ENCODE data around the gene OVOL3.

Gene OVOL3

GRCh38 chr19:36108684-36109083, 2.3 kb upstream of the OVOL3 start:
- peaks cover 34% of the 10 kb centered on the region for H3K36me3 Mint-ChIP-seq (ENCODE audit: low read depth)
- intact Hi-C loops (cut with micrococcal nuclease) = no loop called here
- H3K4me1 Mint-ChIP-seq (ENCODE audit: low read depth) = peaks cover 11% of the 10 kb centered on the region
- no peak overlapping the region for H3K4me3 Mint-ChIP-seq
- no peaks in the 10 kb centered on the region for H3K9me3 Mint-ChIP-seq
- H3K27me3 Mint-ChIP-seq = no peaks in the 10 kb centered on the region
- H3K27ac Mint-ChIP-seq = no peak overlapping the region

- no peaks in the 10 kb centered on the region for H3K9me3 Mint-ChIP-seq
- H3K27me3 Mint-ChIP-seq = no peaks in the 10 kb centered on the region
- peaks cover 23% of the 10 kb centered on the region for H3K4me1 Mint-ChIP-seq (ENCODE audit: low read depth)
- H3K36me3 Mint-ChIP-seq (ENCODE audit: low read depth) = peaks cover 50% of the 10 kb centered on the region
- H3K27ac Mint-ChIP-seq = no peak overlapping the region
- no peak overlapping the region for H3K4me3 Mint-ChIP-seq
- intact Hi-C loops (cut with micrococcal nuclease) = no loop called here
Measured at GRCh38 chr19:36111200-36111539, 227 bp downstream of the OVOL3 start.

GRCh38 chr19:36112678-36113077, 1.7 kb downstream of the OVOL3 start:
- Mint-ChIP-seq H3K27ac (no peak overlapping the region), H3K9me3 (no peaks in the 10 kb centered on the region), H3K4me3 (no peak overlapping the region)

GRCh38 chr19:36113425-36113824, 2.5 kb downstream of the OVOL3 start:
- H3K27ac Mint-ChIP-seq = peak overlapping the region; percentile 90
- H3K4me1 Mint-ChIP-seq (ENCODE audit: low read depth) = peaks cover 39% of the 10 kb centered on the region
- H3K4me3 Mint-ChIP-seq = peak overlapping the region; percentile 90
- intact Hi-C loops (cut with micrococcal nuclease) = no loop called here
- H3K36me3 Mint-ChIP-seq (ENCODE audit: low read depth) = peaks cover 73% of the 10 kb centered on the region
- no peaks in the 10 kb centered on the region for H3K9me3 Mint-ChIP-seq
- no peaks in the 10 kb centered on the region for H3K27me3 Mint-ChIP-seq

More at GRCh38 chr19:36112678-36113077, 1.7 kb downstream of the OVOL3 start:
- Mint-ChIP-seq H3K27me3 (no peaks in the 10 kb centered on the region), H3K4me1 (ENCODE audit: low read depth) (peaks cover 34% of the 10 kb centered on the region), H3K36me3 (ENCODE audit: low read depth) (peaks cover 65% of the 10 kb centered on the region)
- intact Hi-C loops (cut with micrococcal nuclease) = no loop called here

GRCh38 chr19:36113894-36114720, 3.2 kb downstream of the OVOL3 start:
- Mint-ChIP-seq H3K9me3 (no peaks in the 10 kb centered on the region), H3K36me3 (ENCODE audit: low read depth) (peaks cover 79% of the 10 kb centered on the region), H3K4me3 (peak overlapping the region; percentile 90), H3K27ac (peak overlapping the region; percentile 90), H3K4me1 (ENCODE audit: low read depth) (peaks cover 39% of the 10 kb centered on the region), H3K27me3 (no peaks in the 10 kb centered on the region)
- intact Hi-C loops (cut with micrococcal nuclease) = no loop called here

GRCh38 chr19:36114721-36115452, 3.9 kb downstream of the OVOL3 start, which contains the start of gene POLR2I:
Gene POLR2I (minus strand): TSS chr19:36114875. CDS start chr19:36114856, 19 bp downstream.
- H3K27ac Mint-ChIP-seq = peak within 1 kb of the TSS; percentile 90
- peak within 1 kb of the TSS; percentile 90 for H3K4me3 Mint-ChIP-seq
- H3K36me3 Mint-ChIP-seq (ENCODE audit: low read depth) = peaks cover 87% of the 10 kb centered on the region
- peaks cover 41% of the 10 kb centered on the region for H3K4me1 Mint-ChIP-seq (ENCODE audit: low read depth)
- H3K9me3 Mint-ChIP-seq = no peaks in the 10 kb centered on the region
- no peaks in the 10 kb centered on the region for H3K27me3 Mint-ChIP-seq
- intact Hi-C loops (cut with micrococcal nuclease) = loop anchor here (1.0 kb wide), 1 partner anchor 61 kb away; the partner anchor contains the start of genes THAP8 and WDR62

GRCh38 chr19:36115453-36116343, 4.8 kb downstream of the OVOL3 start, which contains the start of gene TBCB:
Gene TBCB (plus strand): TSS chr19:36115468. CDS start chr19:36115561, 93 bp downstream.
- H3K9me3 Mint-ChIP-seq = no peaks in the 10 kb centered on the region
- H3K27ac Mint-ChIP-seq = peak within 1 kb of the TSS; percentile 90
- H3K4me1 Mint-ChIP-seq (ENCODE audit: low read depth) = peaks cover 47% of the 10 kb centered on the region
- no peaks in the 10 kb centered on the region for H3K27me3 Mint-ChIP-seq
- intact Hi-C loops (cut with micrococcal nuclease) = loop anchor here (1.0 kb wide), 1 partner anchor 61 kb away; the partner anchor contains the start of genes THAP8 and WDR62
- peaks cover 94% of the 10 kb centered on the region for H3K36me3 Mint-ChIP-seq (ENCODE audit: low read depth)
- H3K4me3 Mint-ChIP-seq = peak within 1 kb of the TSS; percentile 90

GRCh38 chr19:36116344-36116637, 5.3 kb downstream of the OVOL3 start:
- H3K4me1 Mint-ChIP-seq (ENCODE audit: low read depth) = peaks cover 47% of the 10 kb centered on the region
- H3K27ac Mint-ChIP-seq = peak overlapping the region; percentile 90
- intact Hi-C loops (cut with micrococcal nuclease) = no loop called here
- no peaks in the 10 kb centered on the region for H3K9me3 Mint-ChIP-seq
- peak overlapping the region; percentile 90 for H3K4me3 Mint-ChIP-seq
- H3K36me3 Mint-ChIP-seq (ENCODE audit: low read depth) = peaks cover 95% of the 10 kb centered on the region
- no peaks in the 10 kb centered on the region for H3K27me3 Mint-ChIP-seq

- Mint-ChIP-seq H3K4me3 (no peak overlapping the region), H3K27me3 (no peaks in the 10 kb centered on the region), H3K36me3 (ENCODE audit: low read depth) (peaks cover 99% of the 10 kb centered on the region), H3K4me1 (ENCODE audit: low read depth) (peaks cover 32% of the 10 kb centered on the region), H3K27ac (no peak overlapping the region), H3K9me3 (no peaks in the 10 kb centered on the region)
- intact Hi-C loops (cut with micrococcal nuclease) = no loop called here
Measured at GRCh38 chr19:36120092-36120983, 9.4 kb downstream of the OVOL3 start.

GRCh38 chr19:36120984-36121358, 10.0 kb downstream of the OVOL3 start:
- H3K36me3 Mint-ChIP-seq (ENCODE audit: low read depth) = peaks cover 100% of the 10 kb centered on the region

GRCh38 chr19:36121486-36122124, 10.7 kb downstream of the OVOL3 start:
- Mint-ChIP-seq H3K27ac (no peak overlapping the region), H3K27me3 (no peaks in the 10 kb centered on the region), H3K4me3 (no peak overlapping the region), H3K36me3 (ENCODE audit: low read depth) (peaks cover 97% of the 10 kb centered on the region), H3K4me1 (ENCODE audit: low read depth) (peaks cover 25% of the 10 kb centered on the region), H3K9me3 (no peaks in the 10 kb centered on the region)
- intact Hi-C loops (cut with micrococcal nuclease) = no loop called here

More at GRCh38 chr19:36120984-36121358, 10.0 kb downstream of the OVOL3 start:
- Mint-ChIP-seq H3K9me3 (no peaks in the 10 kb centered on the region), H3K4me1 (ENCODE audit: low read depth) (peaks cover 31% of the 10 kb centered on the region), H3K27me3 (no peaks in the 10 kb centered on the region), H3K4me3 (no peak overlapping the region), H3K27ac (no peak overlapping the region)
- intact Hi-C loops (cut with micrococcal nuclease) = no loop called here

GRCh38 chr19:36125557-36125956, 14.6 kb downstream of the OVOL3 start:
- intact Hi-C loops (cut with micrococcal nuclease) = no loop called here
- Mint-ChIP-seq H3K4me3 (no peak overlapping the region), H3K4me1 (ENCODE audit: low read depth) (peaks cover 23% of the 10 kb centered on the region), H3K9me3 (no peaks in the 10 kb centered on the region), H3K27me3 (no peaks in the 10 kb centered on the region), H3K27ac (no peak overlapping the region), H3K36me3 (ENCODE audit: low read depth) (peaks cover 57% of the 10 kb centered on the region)
